HPDE6-E6E7 (cell line): ENCODE measurements around the gene EEFSEC.
A peak's percentile ranks its signal among the peaks of the same experiment; 100 is the strongest.

Experiments
- DNase-seq: peaks from one replicate; pipeline ENCODE4 v3.0.0; 2011; ENCODE audit warnings: missing footprints; ENCODE audit errors: extremely low spot score

EEFSEC gene

GRCh38 chr3:128182656-128183055 is 29.4 kb downstream of the EEFSEC start:
- DNase-seq = no peak

- no peak for DNase-seq
These were observed 32.6 kb downstream of the EEFSEC start for GRCh38 chr3:128185630-128186447.

- no peak for DNase-seq
These were observed 34.2 kb downstream of the EEFSEC start for GRCh38 chr3:128187495-128187894.

- no peak for DNase-seq
These were observed 35.0 kb downstream of the EEFSEC start for GRCh38 chr3:128188326-128188725.

GRCh38 chr3:128188956-128189355 is 35.7 kb downstream of the EEFSEC start:
- no peak for DNase-seq

GRCh38 chr3:128190501-128190900 is 37.2 kb downstream of the EEFSEC start:
- peak; percentile 11 for DNase-seq

GRCh38 chr3:128192131-128192530 is 38.9 kb downstream of the EEFSEC start:
- no peak for DNase-seq

GRCh38 chr3:128193168-128193567 is 39.9 kb downstream of the EEFSEC start:
- DNase-seq = no peak

- no peak for DNase-seq
These were observed 41.6 kb downstream of the EEFSEC start for GRCh38 chr3:128194843-128195242.

GRCh38 chr3:128195369-128195768 is 42.1 kb downstream of the EEFSEC start:
- no peak for DNase-seq

- DNase-seq = no peak
These were observed 42.5 kb downstream of the EEFSEC start for GRCh38 chr3:128195802-128196201.

- DNase-seq = no peak
These were observed 43.4 kb downstream of the EEFSEC start for GRCh38 chr3:128196647-128197046.

GRCh38 chr3:128197855-128198254 is 44.6 kb downstream of the EEFSEC start:
- no peak for DNase-seq

- no peak for DNase-seq
These were observed 45.0 kb downstream of the EEFSEC start for GRCh38 chr3:128198313-128198712.

GRCh38 chr3:128199110-128199509 is 45.8 kb downstream of the EEFSEC start:
- no peak for DNase-seq

GRCh38 chr3:128201158-128201755 is 48.0 kb downstream of the EEFSEC start:
- no peak for DNase-seq

- DNase-seq = no peak
These were observed 49.9 kb downstream of the EEFSEC start for GRCh38 chr3:128203169-128203568.

GRCh38 chr3:128205558-128206145 is 52.4 kb downstream of the EEFSEC start:
- no peak for DNase-seq

GRCh38 chr3:128207951-128208350 is 54.7 kb downstream of the EEFSEC start:
- DNase-seq = no peak

- no peak for DNase-seq
These were observed 57.4 kb downstream of the EEFSEC start for GRCh38 chr3:128210711-128211110.

GRCh38 chr3:128214056-128214455 is 60.8 kb downstream of the EEFSEC start:
- no peak for DNase-seq

- no peak for DNase-seq
These were observed 62.0 kb downstream of the EEFSEC start for GRCh38 chr3:128215290-128215689.
